GM19372 (cell line): ENCODE data around the gene BTBD2.

Source experiments
- ATAC-seq: cut with Tn5 transposase; IDR thresholded peaks from one replicate; pipeline ENCODE4 v1.9.1; 2021; ENCODE audit warnings: mild to moderate bottlenecking, low read depth, moderate library complexity; ENCODE audit not compliant: unreplicated experiment

BTBD2 gene

DNA sequence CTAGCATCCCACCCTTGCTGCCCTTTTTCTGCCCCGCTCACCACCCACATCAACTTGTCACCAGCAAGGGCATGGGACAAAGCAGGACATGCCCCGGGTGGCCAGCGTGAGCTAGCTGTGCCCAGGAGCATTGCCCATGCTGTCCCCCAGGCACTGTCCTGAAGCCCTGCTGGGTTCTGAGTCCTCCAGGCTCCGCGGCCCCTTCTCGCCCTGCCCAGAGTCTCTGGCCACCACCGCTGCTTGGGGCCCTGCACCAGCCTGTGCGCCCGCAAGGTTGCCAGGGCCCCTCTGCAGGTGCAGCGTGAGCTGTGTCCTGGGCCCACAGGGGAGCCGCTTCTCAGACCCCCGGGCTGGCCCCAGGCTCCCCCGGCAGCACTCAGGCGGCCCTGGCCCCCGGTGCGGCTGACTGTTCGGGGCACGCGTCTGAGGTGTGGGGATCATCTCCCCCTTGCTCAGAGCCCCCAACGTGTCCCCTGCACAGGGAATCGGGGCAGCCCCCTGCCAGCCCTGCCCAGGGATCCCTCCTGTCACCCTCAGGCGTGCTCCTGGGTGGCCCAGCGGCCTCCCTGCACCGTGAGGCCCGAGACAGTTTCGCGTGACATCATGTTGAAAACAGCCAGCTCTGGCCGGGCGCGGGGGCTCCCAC lies 70.5 kb downstream of the BTBD2 start:
- no peak for ATAC-seq

DNA sequence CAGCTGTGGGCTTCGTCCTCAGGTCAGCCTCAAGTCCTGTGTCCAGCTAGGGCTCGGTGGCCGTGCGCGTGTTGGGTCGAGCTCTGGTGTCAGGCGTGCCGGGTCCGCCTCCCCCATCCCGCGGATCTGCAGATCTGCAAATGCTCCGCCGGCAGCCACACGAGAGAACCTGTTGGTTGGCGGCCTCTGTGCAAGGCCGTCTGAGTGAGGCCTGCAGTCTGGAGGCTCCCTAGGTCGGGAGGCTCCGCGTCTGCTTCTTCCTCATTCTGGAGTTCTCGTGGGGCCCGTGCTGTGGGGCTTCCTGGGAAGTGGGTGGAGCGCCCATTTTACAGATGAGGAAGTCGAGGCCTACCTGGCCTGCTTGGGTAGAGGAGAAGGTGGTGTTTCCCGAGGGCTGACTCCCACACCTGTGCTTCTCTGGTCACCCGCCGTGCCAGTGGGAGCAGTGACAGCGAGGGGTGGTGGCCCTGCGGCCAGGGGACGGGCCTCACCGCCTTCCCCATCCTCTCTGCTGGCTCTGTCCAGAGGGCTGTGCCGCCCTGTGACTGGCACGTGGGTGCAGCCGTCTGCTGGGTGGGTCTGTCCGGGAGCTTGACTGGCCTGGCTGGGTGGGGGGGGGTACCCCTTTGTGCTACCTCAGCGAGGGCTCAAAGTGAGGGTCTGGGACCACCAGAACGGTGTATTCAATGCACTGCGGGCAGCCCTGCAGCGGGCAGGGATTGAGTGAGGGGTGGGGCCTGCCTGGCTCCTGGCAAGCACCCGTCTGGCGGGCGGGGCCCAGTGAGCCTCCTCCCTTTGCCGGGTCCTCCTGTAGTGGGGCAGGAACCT lies 71.2 kb downstream of the BTBD2 start:
- no peak for ATAC-seq

DNA sequence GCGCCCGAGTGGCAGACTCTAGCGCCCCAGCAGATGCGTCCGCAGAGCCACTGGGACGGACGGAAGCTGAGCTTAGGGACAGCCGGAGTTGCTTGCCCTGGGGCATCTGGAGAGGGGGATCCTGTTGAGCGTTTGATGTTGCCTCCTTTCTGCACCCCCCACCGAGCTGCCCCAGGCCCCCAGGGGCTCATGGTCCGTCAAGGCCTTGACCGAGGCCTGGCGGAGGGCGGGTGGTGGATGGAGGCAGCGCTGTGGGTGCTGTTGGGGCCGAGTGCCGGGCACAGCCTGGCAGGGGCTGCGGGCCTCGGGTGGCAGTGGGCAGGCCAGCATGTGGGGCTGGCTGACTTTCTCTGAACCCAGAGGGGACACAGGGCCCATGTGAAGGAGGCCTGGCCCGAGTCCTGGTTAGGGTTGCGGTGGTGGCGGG lies 71.8 kb downstream of the BTBD2 start:
- no peak for ATAC-seq

DNA sequence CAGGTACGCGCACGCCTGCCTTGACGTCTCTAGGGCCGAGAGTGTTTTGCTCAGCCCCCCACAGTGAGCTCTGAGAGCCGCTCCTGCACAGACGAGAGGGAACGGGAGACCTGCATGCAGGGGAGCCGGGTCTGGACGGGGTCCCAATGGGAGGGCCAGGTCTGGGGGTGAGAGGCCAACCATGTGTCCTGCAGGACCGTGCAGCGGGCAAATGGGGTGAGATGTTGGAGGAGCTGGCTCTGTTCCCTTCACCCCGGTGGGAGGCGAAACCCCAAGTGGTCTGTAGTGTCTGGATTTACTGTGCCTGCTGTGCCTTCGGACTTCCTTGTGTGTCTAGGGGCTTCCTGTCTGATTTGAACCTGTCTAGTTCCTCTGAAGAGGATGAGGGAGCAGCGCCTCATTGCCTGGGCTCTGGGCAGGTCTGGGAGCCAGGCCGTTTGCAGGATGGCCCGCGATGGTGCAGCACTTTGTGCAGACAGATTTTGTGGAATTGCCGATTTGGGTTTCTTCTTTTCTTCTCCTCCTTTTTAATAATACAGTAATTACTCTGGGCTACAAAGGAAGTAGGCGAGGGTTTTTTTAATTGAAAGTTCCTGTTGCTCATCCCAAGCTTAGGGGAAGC lies 72.5 kb downstream of the BTBD2 start:
- ATAC-seq: no peak

DNA sequence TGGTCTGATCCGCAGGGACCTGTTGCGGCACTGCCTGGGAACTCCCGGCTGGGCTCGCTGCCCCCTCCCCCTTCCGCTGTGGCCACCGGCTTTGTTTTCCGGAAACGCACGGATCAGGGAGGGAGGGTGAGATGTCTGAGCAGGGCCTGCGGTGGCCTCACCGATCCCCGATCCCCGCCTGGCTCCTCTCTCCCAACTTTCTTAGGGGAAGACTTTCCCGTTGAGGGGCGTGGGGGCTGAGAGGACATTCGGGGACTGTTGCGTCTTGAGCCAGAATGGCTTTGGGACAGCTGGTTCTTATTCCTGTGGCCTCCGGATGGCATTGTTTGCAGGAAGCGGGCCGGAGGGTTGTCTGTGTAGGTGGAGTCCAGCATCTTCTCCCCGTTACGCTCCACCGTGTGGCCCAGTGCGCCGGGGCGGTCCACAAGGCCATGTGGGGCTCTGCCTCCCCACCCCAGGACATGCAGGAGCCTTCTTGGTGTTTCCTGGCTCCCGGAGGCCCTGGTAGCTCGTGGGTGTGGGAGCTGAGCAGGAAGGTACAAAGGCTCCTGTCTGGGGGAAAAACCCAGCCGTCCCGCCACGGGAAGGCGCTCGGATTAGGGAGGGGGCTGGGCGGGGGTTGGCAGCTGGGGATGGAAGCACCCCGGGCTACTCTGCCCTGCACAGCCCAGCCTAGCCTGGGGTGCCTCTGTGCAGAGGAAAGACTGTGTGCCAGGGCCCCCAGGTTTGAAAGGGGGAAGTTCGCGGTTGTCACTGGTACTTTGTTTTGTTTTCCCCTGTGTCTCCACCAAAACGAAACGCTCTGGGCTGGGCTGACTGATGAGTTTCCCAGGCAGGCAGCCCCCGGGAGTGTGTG lies 73.2 kb downstream of the BTBD2 start:
- ATAC-seq: no peak

- ATAC-seq: no peak
These were observed 74.1 kb downstream of the BTBD2 start, which contains the start of gene CSNK1G2 for GRCh38 chr19:1941146-1942077. Gene CSNK1G2, plus strand, starts transcription at chr19:1941172. Its CDS starts 28,601 bp downstream, at chr19:1969773.

DNA sequence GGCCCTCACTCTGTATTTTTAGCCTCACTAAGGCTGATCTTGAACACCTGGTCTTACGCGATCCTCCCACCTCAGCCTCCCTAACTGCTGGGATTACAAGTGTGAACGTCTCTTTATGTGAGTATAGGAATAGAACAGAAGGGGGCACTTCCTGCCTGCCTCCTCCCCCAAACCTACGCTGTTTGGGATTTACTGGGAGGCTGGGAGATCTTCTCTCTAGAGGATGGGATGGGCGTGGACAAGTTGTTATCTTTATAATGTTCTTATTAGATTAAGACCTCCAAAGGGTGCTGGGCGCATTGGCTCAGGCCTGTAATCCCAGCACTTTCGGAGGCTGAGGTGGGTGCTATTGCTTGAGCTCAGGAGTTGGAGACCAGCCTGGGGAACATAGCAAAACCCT lies 77.4 kb downstream of the BTBD2 start:
- ATAC-seq: no peak

- ATAC-seq: no peak
These were observed 78.5 kb downstream of the BTBD2 start for GRCh38 chr19:1936916-1937610.

DNA sequence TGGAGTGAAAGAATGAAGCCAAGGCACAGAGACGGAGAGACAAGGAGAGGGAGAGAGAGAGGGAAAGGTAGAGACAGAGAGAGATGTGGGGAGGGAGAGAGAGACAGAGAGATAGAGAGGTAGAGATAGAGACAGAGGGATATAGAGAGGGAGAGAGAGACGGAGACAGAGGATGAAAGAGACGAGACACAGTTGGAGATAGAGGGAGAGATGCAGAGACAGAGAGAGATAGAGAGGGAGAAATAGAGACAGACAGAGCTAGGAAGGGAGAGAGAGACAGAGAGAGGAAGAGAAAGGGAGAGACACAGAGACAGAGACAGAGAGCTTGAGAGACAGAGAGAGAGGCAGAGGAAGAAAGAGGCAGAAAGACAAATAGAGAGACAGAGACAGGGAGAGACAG lies 79.1 kb downstream of the BTBD2 start:
- ATAC-seq: no peak

DNA sequence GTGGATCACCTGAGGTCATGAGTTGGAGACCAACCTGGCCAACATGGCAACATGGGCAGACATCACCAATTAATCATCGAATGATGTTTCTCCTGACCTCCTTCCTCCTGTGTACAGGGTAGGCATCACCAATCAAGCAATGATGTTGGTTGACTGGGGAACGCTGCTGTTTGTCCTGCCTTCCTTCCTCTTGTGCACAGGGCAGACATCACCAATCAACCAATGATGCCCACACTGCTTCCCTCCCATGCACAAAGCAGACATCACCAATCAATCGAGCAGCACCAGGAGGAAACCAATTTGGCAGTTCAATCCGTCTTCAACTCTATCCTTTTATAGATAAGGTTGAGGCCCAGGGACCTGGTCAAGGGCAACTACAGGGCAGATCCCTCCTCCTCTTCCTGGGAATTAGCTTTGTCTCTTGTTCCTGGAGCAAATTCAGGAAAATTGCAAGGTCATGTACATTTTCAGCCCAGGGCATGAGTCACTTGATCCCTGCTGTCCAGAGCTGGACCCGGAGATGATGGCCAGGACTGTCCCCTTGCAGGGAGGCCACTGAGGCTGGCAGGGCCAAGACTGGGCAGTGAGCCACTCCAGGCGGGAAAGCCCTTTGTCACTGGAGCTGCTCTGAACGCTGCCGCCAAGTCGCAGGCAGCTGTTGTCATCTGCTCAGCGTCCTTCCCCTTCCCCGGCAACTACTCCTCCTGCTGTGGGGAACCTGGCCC lies 79.9 kb downstream of the BTBD2 start:
- ATAC-seq: no peak
